SK-N-MC (cell line): ENCODE results near the gene C8A.

Source experiments
- DNase-seq: peaks from one replicate; pipeline ENCODE4 v3.0.0-alpha.2; 2011; ENCODE audit warnings: low read depth, low spot score
- H3K27ac ChIP-seq: fragments of 200-600 bp; sonication (generic); 2 replicates; pipeline ENCODE4 v1.5.1; 2016; ENCODE audit warnings: mixed run types
- H3K36me3 ChIP-seq: fragments of 200-600 bp; sonication (generic); 2 replicates; pipeline ENCODE4 v1.6.1; 2017; ENCODE audit warnings: antibody characterized with exemption, low read length, mixed read lengths; ENCODE audit not compliant: insufficient read depth
- H3K4me3 ChIP-seq: fragments of 200-600 bp; sonication (generic); 2 replicates; pipeline ENCODE4 v1.5.1; 2016
- H3K9ac ChIP-seq: fragments of 200-600 bp; sonication (generic); 2 replicates; pipeline ENCODE4 v1.8.0; 2017; ENCODE audit warnings: mixed run types, mixed read lengths; ENCODE audit not compliant: insufficient read length
- H3K9me3 ChIP-seq: fragments of 200-600 bp; sonication (generic); 2 replicates; pipeline ENCODE4 v1.6.1; 2017; ENCODE audit warnings: low read depth, mild to moderate bottlenecking, antibody characterized with exemption, low read length, moderate library complexity, mixed read lengths
- EZH2 ChIP-seq: fragments of 200-600 bp; sonication (generic); IDR thresholded peaks from one replicate; pipeline ENCODE4 v1.6.1; 2017; ENCODE audit warnings: antibody characterized with exemption
- FOXP2 ChIP-seq: optimal IDR thresholded peaks from 2 replicates; pipeline ENCODE3; 2011; ENCODE audit warnings: mild to moderate bottlenecking, moderate library complexity; ENCODE audit not compliant: insufficient read depth; ENCODE audit errors: extremely low read length, control extremely low read depth
- POLR2AphosphoS5 ChIP-seq: IDR thresholded peaks from 2 replicates; pipeline ENCODE4 v1.6.1; 2012; ENCODE audit warnings: mild to moderate bottlenecking, low read depth, low read length, borderline replicate concordance

The C8A gene

DNA sequence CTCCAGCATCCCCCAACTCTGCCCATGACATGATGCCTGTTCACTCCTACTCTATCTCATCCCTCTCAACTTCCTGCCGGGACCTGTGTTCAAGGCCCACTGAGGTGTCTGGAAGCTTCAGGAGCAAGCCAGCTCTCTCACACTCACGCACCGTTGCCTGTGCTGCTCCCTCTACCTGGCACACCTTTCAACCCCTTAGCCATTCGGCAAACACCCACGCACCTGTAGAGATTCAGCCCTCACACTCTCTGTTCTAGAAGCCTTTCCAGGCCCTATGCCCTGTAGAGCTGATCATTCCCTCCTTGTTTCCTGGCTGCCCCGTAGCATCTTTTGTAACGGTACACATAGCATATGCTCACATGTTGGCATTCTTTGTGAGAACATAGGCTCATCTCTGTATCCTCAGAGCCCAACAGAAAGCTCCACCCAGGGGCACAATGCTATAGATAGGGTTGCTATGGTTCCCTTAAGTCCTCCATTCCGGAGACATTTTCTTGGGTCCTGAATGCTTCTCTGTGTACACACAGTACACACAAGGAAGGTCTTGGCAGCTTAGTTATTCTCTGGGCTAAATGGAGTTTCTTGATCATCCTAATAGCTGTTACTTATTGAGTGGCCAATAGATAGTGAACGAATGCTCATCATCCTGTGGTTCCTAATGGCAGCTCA lies 109.9 kb downstream of the C8A start:
- Histone ChIP-seq H3K27ac (no peak overlapping the region), H3K4me3 (no peak overlapping the region), H3K9ac (no peak overlapping the region), H3K9me3 (no peaks in the 10 kb centered on the region), H3K36me3 (no peaks in the 10 kb centered on the region)
- TF ChIP-seq POLR2AphosphoS5 (no peak), FOXP2 (no peak), EZH2 (no peak)
- DNase-seq, result no peak

DNA sequence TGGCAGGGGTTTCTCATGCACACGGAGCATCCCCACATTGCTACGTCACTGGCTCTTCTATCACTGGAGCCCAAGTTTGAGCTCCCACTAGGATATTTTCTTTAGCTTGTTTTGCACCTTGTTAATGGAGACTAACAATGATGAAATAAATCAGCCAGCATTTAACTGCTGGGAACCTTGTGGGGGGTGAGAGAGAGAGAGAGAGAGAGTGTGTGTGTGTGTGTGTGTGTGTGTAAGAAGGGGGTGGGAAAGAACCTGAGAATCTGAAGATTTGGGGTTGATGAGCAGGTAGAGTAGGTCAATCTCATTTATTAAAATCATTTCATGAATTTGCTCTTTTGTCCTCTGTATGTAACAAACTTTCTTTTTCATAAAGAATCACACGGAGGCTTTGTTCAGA lies 110.6 kb downstream of the C8A start:
- TF ChIP-seq POLR2AphosphoS5 (no peak), EZH2 (no peak), FOXP2 (no peak)
- DNase-seq, result no peak
- H3K4me3 ChIP-seq, result no peak overlapping the region

DNA sequence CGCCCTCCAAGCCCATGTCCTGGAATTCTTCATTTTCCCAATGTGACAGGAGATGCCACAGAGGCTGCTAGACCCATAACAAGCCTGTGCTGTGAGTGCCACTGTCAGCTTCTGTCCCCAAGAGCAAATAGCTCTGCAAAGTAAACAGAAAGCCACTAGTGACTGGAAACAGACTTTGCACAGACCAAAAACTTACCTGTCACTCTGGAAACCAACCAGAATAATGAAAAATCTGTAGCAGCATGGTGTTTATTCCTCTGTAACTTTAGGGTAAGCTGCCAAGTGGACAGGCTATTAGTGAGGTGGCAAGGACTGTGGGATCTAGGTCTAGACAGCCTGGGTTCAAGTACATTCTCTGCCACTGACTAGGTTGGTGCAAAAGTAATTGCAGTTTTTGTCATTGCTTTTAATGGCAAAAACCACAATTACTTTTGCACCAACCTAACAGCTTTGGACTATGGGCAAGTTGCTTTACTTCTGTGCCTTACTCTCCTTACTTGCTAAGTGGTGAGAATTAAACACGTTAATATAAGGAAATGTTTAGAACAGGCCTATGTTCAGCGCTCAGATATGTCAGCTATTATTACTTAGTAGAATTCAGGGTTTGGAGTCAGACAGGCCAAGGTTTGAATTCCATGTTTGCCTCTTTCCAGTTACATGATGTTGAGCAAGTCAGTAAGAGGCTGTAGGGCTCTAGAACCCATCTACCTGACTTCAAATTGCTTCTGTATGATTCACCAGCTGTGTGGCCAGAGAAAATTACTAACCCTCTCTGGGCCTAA lies 111.5 kb downstream of the C8A start, which contains the start of gene C8B:
Gene C8B (minus strand): TSS at position 100 of the 782 bp plus-strand sequence. CDS start 67 bp downstream, at position 33.
- no peaks in the 10 kb centered on the region for H3K36me3 ChIP-seq
- TF ChIP-seq POLR2AphosphoS5 (no peak), EZH2 (no peak), FOXP2 (no peak)
- DNase-seq, result no peak
- no peak within 1 kb of the TSS for H3K9ac ChIP-seq
- no peak within 1 kb of the TSS for H3K4me3 ChIP-seq
- no peak within 1 kb of the TSS for H3K27ac ChIP-seq
- H3K9me3 ChIP-seq, result no peaks in the 10 kb centered on the region

More for the DNA sequence above, 110.6 kb downstream of the C8A start:
- Histone ChIP-seq H3K9me3 (no peaks in the 10 kb centered on the region), H3K27ac (no peak overlapping the region), H3K36me3 (no peaks in the 10 kb centered on the region), H3K9ac (no peak overlapping the region)

DNA sequence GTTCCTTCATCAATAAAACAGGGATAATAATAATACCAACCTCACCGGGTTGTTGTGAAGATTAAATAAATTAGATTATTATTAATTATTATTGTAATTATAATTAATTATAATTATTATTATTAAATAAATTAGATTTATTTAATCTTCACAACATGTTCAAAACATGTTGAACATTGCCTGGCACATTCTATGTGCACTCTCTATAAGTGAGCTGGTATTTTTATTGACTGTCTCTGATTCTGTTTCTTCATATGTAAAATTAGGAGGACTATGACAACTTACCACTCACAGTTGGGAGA lies 112.1 kb downstream of the C8A start:
- Histone ChIP-seq H3K36me3 (no peaks in the 10 kb centered on the region), H3K9me3 (no peaks in the 10 kb centered on the region), H3K9ac (no peak overlapping the region), H3K4me3 (no peak overlapping the region), H3K27ac (no peak overlapping the region)
- no peak for DNase-seq
- TF ChIP-seq POLR2AphosphoS5, result no peak
- TF ChIP-seq FOXP2, result no peak
- TF ChIP-seq EZH2, result no peak

DNA sequence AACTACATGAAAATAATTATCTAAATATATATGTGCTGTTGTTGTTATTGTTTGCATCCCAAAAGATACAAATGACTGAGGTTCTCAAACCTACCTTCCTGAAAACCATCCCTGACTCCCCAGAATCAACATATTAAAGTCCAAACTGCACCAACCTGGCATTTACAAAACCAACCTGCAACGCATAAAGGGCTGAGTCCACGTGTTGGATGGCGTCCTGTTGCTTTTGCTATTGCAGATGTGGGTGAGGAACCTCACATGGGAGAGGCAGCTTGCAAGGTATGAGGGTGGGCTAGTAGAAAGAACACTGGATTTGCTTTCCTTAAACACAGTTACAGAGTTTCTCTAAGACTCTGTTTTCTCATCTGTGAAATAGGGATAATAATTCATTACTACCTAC lies 112.8 kb downstream of the C8A start:
- Histone ChIP-seq H3K9me3 (no peaks in the 10 kb centered on the region), H3K27ac (no peak overlapping the region), H3K9ac (no peak overlapping the region), H3K36me3 (no peaks in the 10 kb centered on the region), H3K4me3 (no peak overlapping the region)
- DNase-seq, result no peak
- TF ChIP-seq POLR2AphosphoS5 (no peak), FOXP2 (no peak), EZH2 (no peak)
